Neural cell (in vitro differentiated cells): ENCODE measurements around the gene RAD51B. TPM values are rescaled to one million over a fixed set of nuclear protein-coding genes. Genes with fewer than 3 reads are reported as not detected.

Experiments used
- H2AFZ ChIP-seq: fragments of 200-600, 300-800 bp; sonication (generic), shearing (Covaris generic); 2 replicates; pipeline ENCODE4 v1.6.0; 2014; ENCODE audit warnings: low read depth, mild to moderate bottlenecking, antibody characterized with exemption, low read length, moderate library complexity
- H3F3A ChIP-seq: fragments of 200-600 bp; shearing (Covaris generic); 2 replicates; pipeline ENCODE4 v1.6.1; 2016; ENCODE audit warnings: mild to moderate bottlenecking, moderate library complexity, mixed read lengths, antibody characterized with exemption, low read length; ENCODE audit not compliant: insufficient read depth, poor library complexity, severe bottlenecking
- H3K27ac ChIP-seq: fragments of 200-600, 300-800 bp; sonication (generic), shearing (Covaris generic); 2 replicates; pipeline ENCODE4 v1.5.1; 2014; ENCODE audit warnings: mild to moderate bottlenecking, low read length, moderate library complexity
- H3K27me3 ChIP-seq: fragments of 300-800, 200-600 bp; sonication (generic), shearing (Covaris generic); 2 replicates; pipeline ENCODE4 v1.6.0; 2014; ENCODE audit warnings: mild to moderate bottlenecking, low read depth, low read length, moderate library complexity; ENCODE audit not compliant: insufficient read depth
- H3K36me3 ChIP-seq: fragments of 300-800, 200-600 bp; sonication (generic), shearing (Covaris generic); 2 replicates; pipeline ENCODE4 v1.5.1; 2014; ENCODE audit warnings: mild to moderate bottlenecking, antibody characterized with exemption, low read length, moderate library complexity; ENCODE audit not compliant: insufficient read depth
- H3K4me2 ChIP-seq: fragments of 300-800, 200-600 bp; sonication (generic), shearing (Covaris generic); 2 replicates; pipeline ENCODE4 v1.6.0; 2014; ENCODE audit warnings: mild to moderate bottlenecking, low read length
- H3K4me3 ChIP-seq: fragments of 300-800, 200-600 bp; sonication (generic), shearing (Covaris generic); 2 replicates; pipeline ENCODE4 v1.5.1; 2014; ENCODE audit warnings: mild to moderate bottlenecking, low read length, moderate library complexity
- H3K79me2 ChIP-seq: fragments of 200-600 bp; shearing (Covaris generic); replicated peaks from 2 replicates; pipeline ENCODE4 v1.6.0; 2014; ENCODE audit warnings: mild to moderate bottlenecking, low read length, moderate library complexity; ENCODE audit not compliant: insufficient read depth
- H3K9ac ChIP-seq: fragments of 300-800, 200-600 bp; sonication (generic), shearing (Covaris generic); 2 replicates; pipeline ENCODE4 v1.6.1; 2016; ENCODE audit warnings: mild to moderate bottlenecking, low read length, mixed read lengths
- H3K9me2 ChIP-seq: fragments of 200-600 bp; shearing (Covaris generic); 2 replicates; pipeline ENCODE4 v1.6.1; 2016; ENCODE audit warnings: mild to moderate bottlenecking, low read length, mixed read lengths; ENCODE audit not compliant: insufficient read depth
- H3K9me3 ChIP-seq: fragments of 200-600, 300-800 bp; sonication (generic), shearing (Covaris generic); 2 replicates; pipeline ENCODE4 v1.6.1; 2016; ENCODE audit warnings: mild to moderate bottlenecking, mixed run types, low read length, moderate library complexity, mixed read lengths
- H4K20me1 ChIP-seq: fragments of 200-600 bp; shearing (Covaris generic); 2 replicates; pipeline ENCODE4 v1.6.1; 2016; ENCODE audit warnings: mild to moderate bottlenecking, mixed run types; ENCODE audit not compliant: insufficient read depth
- CTCF ChIP-seq: fragments of 450-650 bp; IDR thresholded peaks from 2 replicates; pipeline ENCODE4 v1.5.1; 2014; ENCODE audit warnings: antibody characterized with exemption, mild to moderate bottlenecking, moderate library complexity; ENCODE audit not compliant: poor library complexity, severe bottlenecking
- EP300 ChIP-seq: fragments of 450-650 bp; conservative IDR thresholded peaks from 2 replicates; pipeline ENCODE4 v1.6.1; 2014; ENCODE audit warnings: antibody characterized with exemption, mild to moderate bottlenecking, moderate library complexity; ENCODE audit not compliant: poor library complexity, severe bottlenecking
- EZH2 ChIP-seq: fragments of 200-600, 300-800 bp; shearing (Covaris generic), sonication (generic); IDR thresholded peaks from 2 replicates; pipeline ENCODE4 v1.6.1; 2014; ENCODE audit warnings: antibody characterized with exemption, low read length, borderline replicate concordance, mild to moderate bottlenecking; ENCODE audit not compliant: insufficient read depth, poor library complexity, severe bottlenecking
- MXI1 ChIP-seq: fragments of 450-650 bp; conservative IDR thresholded peaks from 2 replicates; pipeline ENCODE4 v1.6.1; 2014; ENCODE audit warnings: antibody characterized with exemption, mild to moderate bottlenecking; ENCODE audit not compliant: poor library complexity, severe bottlenecking
- POLR2AphosphoS5 ChIP-seq: IDR thresholded peaks from 2 replicates; pipeline ENCODE4 v1.6.1; 2012
- RAD21 ChIP-seq: fragments of 450-650 bp; conservative IDR thresholded peaks from 2 replicates; pipeline ENCODE4 v1.6.1; 2014; ENCODE audit warnings: antibody characterized with exemption, mild to moderate bottlenecking, moderate library complexity
- SMC3 ChIP-seq: fragments of 450-650 bp; conservative IDR thresholded peaks from 2 replicates; pipeline ENCODE4 v1.6.1; 2014; ENCODE audit warnings: antibody characterized with exemption, mild to moderate bottlenecking, moderate library complexity; ENCODE audit not compliant: poor library complexity
- TAF1 ChIP-seq: IDR thresholded peaks from 2 replicates; pipeline ENCODE4 v1.6.1; 2012; ENCODE audit warnings: low read depth
- polyA plus RNA-seq: library from polyadenylated mRNA; depleted of rRNA; stranded (reverse); fragments of >200 nt; gene quantifications from 2 replicates; pipeline ENCODE4 v1.2.3, GENCODE V29; 2014
- TF ChIP-seq, protein P1 (sequence below): IDR thresholded peaks from 2 replicates; pipeline ENCODE4 v1.6.1; 2012; ENCODE audit warnings: borderline replicate concordance

The RAD51B gene
- polyA plus RNA-seq, 1 donor from 2014 or later = 3.1 TPM

GRCh38 chr14:68713782-68714181 lies 894.2 kb downstream of the RAD51B start:
- H3K36me3 ChIP-seq = no peaks in the 10 kb centered on the region
- H2AFZ ChIP-seq = no peak overlapping the region
- no peak overlapping the region for H3K9ac ChIP-seq
- no peak overlapping the region for H3K4me3 ChIP-seq
- H3K79me2 ChIP-seq = no peaks in the 10 kb centered on the region
- no peaks in the 10 kb centered on the region for H3K9me3 ChIP-seq
- H4K20me1 ChIP-seq = no peaks in the 10 kb centered on the region
- H3K4me2 ChIP-seq = no peak overlapping the region
- no peaks in the 10 kb centered on the region for H3F3A ChIP-seq
- H3K27ac ChIP-seq = no peak overlapping the region
- no peaks in the 10 kb centered on the region for H3K27me3 ChIP-seq
- no peaks in the 10 kb centered on the region for H3K9me2 ChIP-seq
- TF ChIP-seq EP300 (no peak), POLR2AphosphoS5 (no peak), CTCF (no peak), SMC3 (no peak), RAD21 (no peak), TAF1 (no peak), MXI1 (no peak), EZH2 (no peak)
- TF ChIP-seq, protein P1, sequence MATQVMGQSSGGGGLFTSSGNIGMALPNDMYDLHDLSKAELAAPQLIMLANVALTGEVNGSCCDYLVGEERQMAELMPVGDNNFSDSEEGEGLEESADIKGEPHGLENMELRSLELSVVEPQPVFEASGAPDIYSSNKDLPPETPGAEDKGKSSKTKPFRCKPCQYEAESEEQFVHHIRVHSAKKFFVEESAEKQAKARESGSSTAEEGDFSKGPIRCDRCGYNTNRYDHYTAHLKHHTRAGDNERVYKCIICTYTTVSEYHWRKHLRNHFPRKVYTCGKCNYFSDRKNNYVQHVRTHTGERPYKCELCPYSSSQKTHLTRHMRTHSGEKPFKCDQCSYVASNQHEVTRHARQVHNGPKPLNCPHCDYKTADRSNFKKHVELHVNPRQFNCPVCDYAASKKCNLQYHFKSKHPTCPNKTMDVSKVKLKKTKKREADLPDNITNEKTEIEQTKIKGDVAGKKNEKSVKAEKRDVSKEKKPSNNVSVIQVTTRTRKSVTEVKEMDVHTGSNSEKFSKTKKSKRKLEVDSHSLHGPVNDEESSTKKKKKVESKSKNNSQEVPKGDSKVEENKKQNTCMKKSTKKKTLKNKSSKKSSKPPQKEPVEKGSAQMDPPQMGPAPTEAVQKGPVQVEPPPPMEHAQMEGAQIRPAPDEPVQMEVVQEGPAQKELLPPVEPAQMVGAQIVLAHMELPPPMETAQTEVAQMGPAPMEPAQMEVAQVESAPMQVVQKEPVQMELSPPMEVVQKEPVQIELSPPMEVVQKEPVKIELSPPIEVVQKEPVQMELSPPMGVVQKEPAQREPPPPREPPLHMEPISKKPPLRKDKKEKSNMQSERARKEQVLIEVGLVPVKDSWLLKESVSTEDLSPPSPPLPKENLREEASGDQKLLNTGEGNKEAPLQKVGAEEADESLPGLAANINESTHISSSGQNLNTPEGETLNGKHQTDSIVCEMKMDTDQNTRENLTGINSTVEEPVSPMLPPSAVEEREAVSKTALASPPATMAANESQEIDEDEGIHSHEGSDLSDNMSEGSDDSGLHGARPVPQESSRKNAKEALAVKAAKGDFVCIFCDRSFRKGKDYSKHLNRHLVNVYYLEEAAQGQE = no peak

GRCh38 chr14:68714991-68715924 lies 895.7 kb downstream of the RAD51B start:
- no peaks in the 10 kb centered on the region for H3K9me2 ChIP-seq
- H3K27me3 ChIP-seq = no peaks in the 10 kb centered on the region
- H3K36me3 ChIP-seq = no peaks in the 10 kb centered on the region
- H3K9ac ChIP-seq = no peak overlapping the region
- H3K9me3 ChIP-seq = no peaks in the 10 kb centered on the region
- H3K27ac ChIP-seq = no peak overlapping the region
- H4K20me1 ChIP-seq = no peaks in the 10 kb centered on the region
- no peaks in the 10 kb centered on the region for H3F3A ChIP-seq
- H3K4me3 ChIP-seq = no peak overlapping the region
- no peaks in the 10 kb centered on the region for H3K79me2 ChIP-seq
- no peak overlapping the region for H3K4me2 ChIP-seq
- H2AFZ ChIP-seq = no peak overlapping the region
- TF ChIP-seq SMC3 (no peak), EP300 (no peak), POLR2AphosphoS5 (no peak), EZH2 (no peak), MXI1 (no peak), RAD21 (no peak), CTCF (no peak), TAF1 (no peak)
- TF ChIP-seq, protein P1 = no peak
